Spleen (tissue), 11 donors: ENCODE results near the gene TAOK3. TPM values are rescaled to one million over a fixed set of nuclear protein-coding genes. Genes with fewer than 3 reads are reported as not detected.

Source experiments
- DNase-seq: peaks from one replicate; pipeline ENCODE4 v3.0.0-alpha.2; 2020
- H3K27ac ChIP-seq, 8 donors: fragments of 200-600 bp; sonication (generic) in 7 of 8; 1 replicate in 4 of 8; 2 replicates in 4 of 8; pipeline versions ENCODE4 v1.5.0 to v1.8.0; 2016 to 2021; ENCODE audit warnings: inconsistent platforms in 4 of 8, mild to moderate bottlenecking in 4 of 8, moderate library complexity in 1 of 8
- H3K27me3 ChIP-seq, 7 donors: fragments of 200-600 bp; sonication (generic) in 6 of 7; replicated peaks in 1 of 7; 1 replicate in 4 of 7; 2 replicates in 3 of 7; pipeline versions ENCODE4 v1.5.0 to v1.8.0; 2016 to 2021; ENCODE audit warnings: inconsistent platforms in 3 of 7, mild to moderate bottlenecking in 1 of 7
- H3K36me3 ChIP-seq, 6 donors: fragments of 200-600 bp; sonication (generic) in 5 of 6; 1 replicate in 4 of 6; 2 replicates in 2 of 6; pipeline versions ENCODE4 v1.5.0 to v1.8.0; 2016 to 2021; ENCODE audit warnings: inconsistent platforms in 2 of 6
- H3K4me1 ChIP-seq, 6 donors: fragments of 200-600 bp; sonication (generic) in 5 of 6; 1 replicate in 3 of 6; 2 replicates in 3 of 6; pipeline versions ENCODE4 v1.5.0 to v1.8.0; 2016 to 2021; ENCODE audit warnings: inconsistent platforms in 3 of 6
- H3K4me3 ChIP-seq, 8 donors: fragments of 200-600 bp; sonication (generic) in 7 of 8; 1 replicate in 4 of 8; 2 replicates in 4 of 8; pipeline versions ENCODE4 v1.5.0 to v1.8.0; 2016 to 2021; ENCODE audit warnings: inconsistent platforms in 4 of 8, mild to moderate bottlenecking in 4 of 8, moderate library complexity in 2 of 8
- H3K9me3 ChIP-seq, 8 donors: fragments of 200-600 bp; sonication (generic) in 7 of 8; 1 replicate in 4 of 8; 2 replicates in 4 of 8; pipeline versions ENCODE4 v1.5.0 to v1.8.0; 2016 to 2021; ENCODE audit warnings: inconsistent platforms in 4 of 8
- POLR2A ChIP-seq, 3 donors: fragments of 450-650 bp; IDR thresholded peaks; one replicate each; pipeline ENCODE4 v1.5.1; 2017; ENCODE audit warnings: antibody characterized with exemption in 3 of 3, mild to moderate bottlenecking in 1 of 3
- POLR2AphosphoS5 ChIP-seq, 3 donors: sonication (generic); formaldehyde crosslinking; IDR thresholded peaks; one replicate each; pipeline ENCODE4 v1.5.1; 2017; ENCODE audit warnings: antibody characterized with exemption in 3 of 3
- WGBS, 5 donors: extraction: QIAGEN DNeasy Blood & Tissue Kit in 3 of 5; methylation state at CpG; one replicate each; pipeline versions ENCODE4 v1.1.5 to v1.1.7; 2013 to 2018; 5-methylcytosine and 5-hydroxymethylcytosine counted together
- intact Hi-C: fragments of 100-400 bp; cut with DNase I; formaldehyde crosslinking; loops from one replicate; pipeline ENCODE4 v1.15.0; 2023; ENCODE audit warnings: low total_unique reads
- polyA plus RNA-seq, 3 donors: library from polyadenylated mRNA; stranded (reverse); fragments of 200-250 nt; gene quantifications; one replicate each; pipeline ENCODE4 v1.2.1, GENCODE V29; 2013
- total RNA-seq, 7 donors: library from RNA; depleted of rRNA in 3 of 7; stranded (reverse); fragments of >200 nt in 3 of 7; fragmentation: NEBNext Ultra II Directional in 4 of 7; extraction: Animal tissue kit (Norgen Biotek cat#: 25700) in 4 of 7; gene quantifications; one replicate each; pipeline versions ENCODE4 v1.1.0 to v1.2.1, GENCODE V29; 2016 to 2021
- TF ChIP-seq, protein P1 (sequence below), 11 experiments: fragments of 200-600 bp in 7 of 11; fragments of 450-650 bp in 4 of 11; sonication (generic) in 4 of 11; IDR thresholded peaks in 8 of 11; conservative IDR thresholded peaks in 3 of 11; 1 replicate in 7 of 11; 2 replicates in 4 of 11; pipeline versions ENCODE4 v1.4.0 to v1.8.0; 2016 to 2021; ENCODE audit warnings: antibody characterized with exemption in 11 of 11, inconsistent platforms in 4 of 11, mild to moderate bottlenecking in 1 of 11
- donor health status: healthy with polysubstance abuse.
- donor health status: DM: no; HTN: no; CAD: no; lungs with moderate emphysema.
- donor health status: DM: no; HTN: no; CAD: no.
- donor health status: Bipolar disorder and iron deficiency.
- donor health status: healthy.
- donor health status: DM: no; HTN: no; CAD: no.
- donor health status: DM: yes; HTN: yes; CAD: no.

TAOK3 gene
- total and polyA plus RNA-seq, 10 donors = 12.7 to 80.8 (median 56.5) TPM

DNA sequence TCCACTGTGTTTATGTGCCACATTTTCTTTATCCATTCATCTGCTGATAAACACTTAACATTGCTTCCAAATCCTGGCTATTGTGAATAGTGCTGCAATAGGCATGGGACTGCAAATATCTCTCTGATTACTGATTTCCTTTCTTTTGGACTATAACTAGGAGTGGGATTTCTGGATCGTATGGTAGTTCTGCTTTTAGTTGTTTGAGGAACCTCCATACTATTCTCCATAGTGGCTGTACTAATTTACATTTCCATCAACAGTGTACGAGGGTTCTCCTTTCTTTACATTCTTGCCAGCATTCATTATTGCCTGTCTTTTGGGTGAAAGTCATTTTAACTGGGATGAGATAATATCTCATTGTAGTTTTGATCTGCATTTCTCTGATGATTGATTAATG is 47.6 kb downstream of the TAOK3 start:
- H3K4me3 ChIP-seq = no peak overlapping the region
- H3K9me3 ChIP-seq = no peaks in the 10 kb centered on the region
- peaks cover 0 to 7% (median 0%) of the 10 kb centered on the region in 6 donors for H3K36me3 ChIP-seq
- H3K27ac ChIP-seq = no peak overlapping the region
- TF ChIP-seq POLR2A (IDR thresholded peaks at IDR 0.05) (no peak), POLR2AphosphoS5 (IDR thresholded peaks at IDR 0.05) (no peak)
- TF ChIP-seq, protein P1, sequence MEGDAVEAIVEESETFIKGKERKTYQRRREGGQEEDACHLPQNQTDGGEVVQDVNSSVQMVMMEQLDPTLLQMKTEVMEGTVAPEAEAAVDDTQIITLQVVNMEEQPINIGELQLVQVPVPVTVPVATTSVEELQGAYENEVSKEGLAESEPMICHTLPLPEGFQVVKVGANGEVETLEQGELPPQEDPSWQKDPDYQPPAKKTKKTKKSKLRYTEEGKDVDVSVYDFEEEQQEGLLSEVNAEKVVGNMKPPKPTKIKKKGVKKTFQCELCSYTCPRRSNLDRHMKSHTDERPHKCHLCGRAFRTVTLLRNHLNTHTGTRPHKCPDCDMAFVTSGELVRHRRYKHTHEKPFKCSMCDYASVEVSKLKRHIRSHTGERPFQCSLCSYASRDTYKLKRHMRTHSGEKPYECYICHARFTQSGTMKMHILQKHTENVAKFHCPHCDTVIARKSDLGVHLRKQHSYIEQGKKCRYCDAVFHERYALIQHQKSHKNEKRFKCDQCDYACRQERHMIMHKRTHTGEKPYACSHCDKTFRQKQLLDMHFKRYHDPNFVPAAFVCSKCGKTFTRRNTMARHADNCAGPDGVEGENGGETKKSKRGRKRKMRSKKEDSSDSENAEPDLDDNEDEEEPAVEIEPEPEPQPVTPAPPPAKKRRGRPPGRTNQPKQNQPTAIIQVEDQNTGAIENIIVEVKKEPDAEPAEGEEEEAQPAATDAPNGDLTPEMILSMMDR (IDR thresholded peaks at IDR 0.05 in 8 of 11, conservative IDR thresholded peaks at IDR 0.05 in 3 of 11) = no peak
- 47 to 80% (median 66%) methylated on average over 2 of the region's 2 CpGs for WGBS, 5 donors
- intact Hi-C loops = no loop called here
- H3K4me1 ChIP-seq = peaks cover 7 to 47% (median 26%) of the 10 kb centered on the region in 6 donors
- DNase-seq = no peak
- H3K27me3 ChIP-seq = no peaks in the 10 kb centered on the region

DNA sequence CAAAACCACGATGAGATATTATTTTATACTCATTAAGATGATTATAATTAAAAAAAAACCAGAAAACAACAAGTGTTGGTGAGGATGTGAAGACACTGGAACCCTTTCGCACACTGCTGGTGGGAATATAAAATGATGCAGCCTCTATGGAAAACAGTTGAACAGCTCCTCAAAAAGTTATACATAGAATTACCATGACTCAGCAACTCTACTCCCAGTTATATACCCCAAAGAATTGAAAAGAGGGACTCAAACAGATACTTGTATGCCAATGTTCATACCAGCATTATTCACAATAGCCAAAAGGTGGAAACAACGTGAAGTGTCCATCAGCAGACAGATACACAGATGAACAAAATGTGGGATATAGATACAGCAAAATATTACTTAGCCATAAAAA is 53.1 kb downstream of the TAOK3 start:
- H3K27me3 ChIP-seq = no peaks in the 10 kb centered on the region
- no peaks in the 10 kb centered on the region for H3K9me3 ChIP-seq
- no peak for DNase-seq
- WGBS, 5 donors = 94 to 98% (median 96%) methylated on average over 3 of the region's 3 CpGs
- H3K4me1 ChIP-seq = peaks cover 0 to 28% (median 3%) of the 10 kb centered on the region in 6 donors
- H3K4me3 ChIP-seq = no peak overlapping the region
- peaks cover 0 to 5% (median 0%) of the 10 kb centered on the region in 6 donors for H3K36me3 ChIP-seq
- intact Hi-C loops = no loop called here
- no peak overlapping the region for H3K27ac ChIP-seq
- no peak for TF ChIP-seq POLR2AphosphoS5 (IDR thresholded peaks at IDR 0.05)
- TF ChIP-seq, protein P1 (IDR thresholded peaks at IDR 0.05 in 8 of 11, conservative IDR thresholded peaks at IDR 0.05 in 3 of 11) = no peak
- no peak for TF ChIP-seq POLR2A (IDR thresholded peaks at IDR 0.05)

DNA sequence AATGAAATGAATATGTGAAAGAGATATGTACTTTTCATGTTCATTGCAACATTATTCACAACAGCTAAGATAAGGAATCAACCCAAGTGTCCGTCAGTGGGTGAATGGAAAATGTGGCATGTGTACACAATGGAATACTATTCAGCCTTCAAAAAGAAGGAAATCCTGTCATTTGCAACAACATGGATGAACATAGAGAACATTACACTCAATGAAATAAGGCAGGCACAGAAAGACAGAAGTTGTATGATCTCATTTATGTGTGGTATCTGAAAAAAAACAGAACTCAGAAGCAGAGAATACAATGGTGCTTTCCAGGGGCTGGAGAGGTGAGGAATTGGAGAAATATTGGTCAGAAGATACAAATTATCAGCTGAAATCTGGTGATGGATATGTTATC is 54.0 kb downstream of the TAOK3 start:
- WGBS, 5 donors = 92 to 100% (median 94%) methylated on average over 1 of the region's 1 CpG
- intact Hi-C loops = no loop called here
- TF ChIP-seq, protein P1 (IDR thresholded peaks at IDR 0.05 in 8 of 11, conservative IDR thresholded peaks at IDR 0.05 in 3 of 11) = no peak
- TF ChIP-seq POLR2AphosphoS5 (IDR thresholded peaks at IDR 0.05) (no peak), POLR2A (IDR thresholded peaks at IDR 0.05) (no peak)

DNA sequence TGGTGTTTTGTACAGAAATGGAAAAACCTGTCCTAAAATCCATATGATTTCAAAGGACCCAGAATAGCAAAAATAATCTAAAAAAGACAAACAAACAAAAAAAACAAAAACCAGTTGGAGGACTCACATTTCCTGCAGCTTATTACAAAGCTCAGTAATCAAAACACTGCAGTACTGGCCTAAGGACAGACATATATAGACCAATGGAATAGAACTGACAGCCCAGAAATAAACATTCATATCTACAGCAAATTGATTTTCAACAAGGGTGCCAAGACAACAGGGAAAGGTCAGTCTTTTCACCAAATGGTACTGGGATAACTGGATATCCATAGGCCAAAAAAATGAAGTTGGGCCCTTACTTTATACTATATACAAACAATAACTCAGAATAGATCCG is 55.0 kb downstream of the TAOK3 start:
- WGBS, 5 donors = 86 to 100% (median 98%) methylated on average over 1 of the region's 1 CpG
- Histone ChIP-seq H3K27me3 (no peaks in the 10 kb centered on the region), H3K4me3 (no peak overlapping the region), H3K4me1 (peaks cover 0 to 47% (median 18%) of the 10 kb centered on the region in 6 donors), H3K27ac (no peak overlapping the region), H3K9me3 (no peaks in the 10 kb centered on the region), H3K36me3 (peaks cover 0 to 5% (median 0%) of the 10 kb centered on the region in 6 donors)
- DNase-seq = no peak
- TF ChIP-seq POLR2A (IDR thresholded peaks at IDR 0.05) = no peak
- TF ChIP-seq, protein P1 (IDR thresholded peaks at IDR 0.05 in 8 of 11, conservative IDR thresholded peaks at IDR 0.05 in 3 of 11) = no peak
- TF ChIP-seq POLR2AphosphoS5 (IDR thresholded peaks at IDR 0.05) = no peak
- intact Hi-C loops = no loop called here

More for the DNA sequence above, 54.0 kb downstream of the TAOK3 start:
- DNase-seq = no peak
- H3K4me1 ChIP-seq = peaks cover 0 to 37% (median 11%) of the 10 kb centered on the region in 6 donors
- H3K27ac ChIP-seq = no peak overlapping the region
- H3K9me3 ChIP-seq = no peaks in the 10 kb centered on the region
- H3K36me3 ChIP-seq = peaks cover 0 to 5% (median 0%) of the 10 kb centered on the region in 6 donors
- no peak overlapping the region for H3K4me3 ChIP-seq
- no peaks in the 10 kb centered on the region for H3K27me3 ChIP-seq
